ENCODE results near the gene PSMD9.
"Not testable (repeated sequence)": the region's sequence is repeated elsewhere in the genome, so short reads cannot be mapped to it uniquely, and the experiment has no call there.

The PSMD9 gene

GRCh38 chr12:121926874-121927706, 38.5 kb downstream of the PSMD9 start:
- peaks cover 40% of the 10 kb centered on the region for H3K4me1 Mint-ChIP-seq
- peaks cover 6% of the 10 kb centered on the region for H3K36me3 Mint-ChIP-seq (ENCODE audit: low read depth)
- H3K27me3 Mint-ChIP-seq (ENCODE audit: low read depth, poor library complexity) = no peaks in the 10 kb centered on the region
- H3K27ac Mint-ChIP-seq = peak overlapping the region; percentile 84
- no peak overlapping the region for H3K4me3 Mint-ChIP-seq
- no peaks in the 10 kb centered on the region for H3K9me3 Mint-ChIP-seq
- TF ChIP-seq, protein P1, sequence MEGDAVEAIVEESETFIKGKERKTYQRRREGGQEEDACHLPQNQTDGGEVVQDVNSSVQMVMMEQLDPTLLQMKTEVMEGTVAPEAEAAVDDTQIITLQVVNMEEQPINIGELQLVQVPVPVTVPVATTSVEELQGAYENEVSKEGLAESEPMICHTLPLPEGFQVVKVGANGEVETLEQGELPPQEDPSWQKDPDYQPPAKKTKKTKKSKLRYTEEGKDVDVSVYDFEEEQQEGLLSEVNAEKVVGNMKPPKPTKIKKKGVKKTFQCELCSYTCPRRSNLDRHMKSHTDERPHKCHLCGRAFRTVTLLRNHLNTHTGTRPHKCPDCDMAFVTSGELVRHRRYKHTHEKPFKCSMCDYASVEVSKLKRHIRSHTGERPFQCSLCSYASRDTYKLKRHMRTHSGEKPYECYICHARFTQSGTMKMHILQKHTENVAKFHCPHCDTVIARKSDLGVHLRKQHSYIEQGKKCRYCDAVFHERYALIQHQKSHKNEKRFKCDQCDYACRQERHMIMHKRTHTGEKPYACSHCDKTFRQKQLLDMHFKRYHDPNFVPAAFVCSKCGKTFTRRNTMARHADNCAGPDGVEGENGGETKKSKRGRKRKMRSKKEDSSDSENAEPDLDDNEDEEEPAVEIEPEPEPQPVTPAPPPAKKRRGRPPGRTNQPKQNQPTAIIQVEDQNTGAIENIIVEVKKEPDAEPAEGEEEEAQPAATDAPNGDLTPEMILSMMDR (IDR thresholded peaks at IDR 0.05) = no peak
- DNase-seq = no peak

DNA sequence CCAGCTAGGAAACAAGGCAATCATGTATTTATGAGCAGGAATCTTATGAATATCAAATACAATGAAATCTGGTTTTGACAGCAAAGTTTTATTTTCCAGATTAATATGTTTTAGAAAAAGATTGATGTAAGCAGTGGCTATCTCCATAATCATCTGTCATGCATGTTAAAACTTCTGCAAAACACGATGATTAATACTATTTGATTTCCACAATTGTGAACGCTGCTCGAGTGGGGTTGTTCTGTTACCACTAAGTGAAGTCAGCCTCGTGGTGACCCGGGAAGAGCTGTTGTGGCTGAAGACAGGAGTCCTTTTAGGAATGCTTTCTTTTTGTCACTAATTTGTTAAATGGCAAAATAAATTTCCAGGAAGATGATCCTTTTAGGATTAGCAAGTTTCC, 39.2 kb downstream of the PSMD9 start:
- H3K9me3 Mint-ChIP-seq = no peaks in the 10 kb centered on the region
- DNase-seq = no peak
- H3K27me3 Mint-ChIP-seq (ENCODE audit: low read depth, poor library complexity) = peaks cover 3% of the 10 kb centered on the region
- H3K4me1 Mint-ChIP-seq = peaks cover 47% of the 10 kb centered on the region
- TF ChIP-seq, protein P1 (IDR thresholded peaks at IDR 0.05) = no peak
- peaks cover 9% of the 10 kb centered on the region for H3K36me3 Mint-ChIP-seq (ENCODE audit: low read depth)
- H3K4me3 Mint-ChIP-seq = no peak overlapping the region
- H3K27ac Mint-ChIP-seq = peak overlapping the region; percentile 84

DNA sequence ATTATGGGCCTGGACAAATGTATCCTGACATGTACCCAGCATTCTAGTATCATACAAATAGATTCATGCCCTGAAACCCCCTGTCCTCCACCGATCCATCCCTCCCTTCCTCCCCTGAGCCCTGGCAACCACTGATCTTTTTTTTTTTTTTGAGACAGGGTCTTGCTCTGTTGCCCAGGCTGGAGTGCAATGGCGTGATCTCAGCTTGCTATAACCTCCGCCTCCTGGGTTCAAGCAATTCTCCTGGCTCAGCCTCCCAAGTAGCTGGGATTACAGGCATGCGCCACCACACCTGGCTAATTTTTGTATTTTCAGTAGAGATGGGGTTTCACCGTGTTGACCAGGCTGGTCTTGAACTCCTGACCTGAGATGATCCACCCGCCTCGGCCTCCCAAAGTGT, 41.0 kb downstream of the PSMD9 start:
- not testable (repeated sequence) for H3K9me3 Mint-ChIP-seq, H3K27ac Mint-ChIP-seq

GRCh38 chr12:121930862-121931261, 42.3 kb downstream of the PSMD9 start:
- Mint-ChIP-seq H3K27me3 (ENCODE audit: low read depth, poor library complexity) (peaks cover 3% of the 10 kb centered on the region), H3K4me3 (no peak overlapping the region), H3K9me3 (no peaks in the 10 kb centered on the region), H3K4me1 (peaks cover 56% of the 10 kb centered on the region), H3K27ac (no peak overlapping the region), H3K36me3 (ENCODE audit: low read depth) (peaks cover 18% of the 10 kb centered on the region)
- DNase-seq = no peak
- TF ChIP-seq, protein P1 (IDR thresholded peaks at IDR 0.05) = no peak

More for the DNA sequence above, 41.0 kb downstream of the PSMD9 start:
- not testable (repeated sequence) for H3K36me3 Mint-ChIP-seq (ENCODE audit: low read depth); DNase-seq; H3K27me3 Mint-ChIP-seq (ENCODE audit: low read depth, poor library complexity); H3K4me3 Mint-ChIP-seq
- H3K4me1 Mint-ChIP-seq = peaks cover 56% of the 10 kb centered on the region

GRCh38 chr12:121932176-121932536, 43.6 kb downstream of the PSMD9 start:
- TF ChIP-seq, protein P1 (IDR thresholded peaks at IDR 0.05) = no peak
- Mint-ChIP-seq H3K9me3 (peaks cover 10% of the 10 kb centered on the region), H3K27me3 (ENCODE audit: low read depth, poor library complexity) (peaks cover 3% of the 10 kb centered on the region), H3K4me3 (no peak overlapping the region), H3K27ac (peak overlapping the region; percentile 74), H3K4me1 (peaks cover 52% of the 10 kb centered on the region), H3K36me3 (ENCODE audit: low read depth) (peaks cover 30% of the 10 kb centered on the region)
- no peak for DNase-seq

DNA sequence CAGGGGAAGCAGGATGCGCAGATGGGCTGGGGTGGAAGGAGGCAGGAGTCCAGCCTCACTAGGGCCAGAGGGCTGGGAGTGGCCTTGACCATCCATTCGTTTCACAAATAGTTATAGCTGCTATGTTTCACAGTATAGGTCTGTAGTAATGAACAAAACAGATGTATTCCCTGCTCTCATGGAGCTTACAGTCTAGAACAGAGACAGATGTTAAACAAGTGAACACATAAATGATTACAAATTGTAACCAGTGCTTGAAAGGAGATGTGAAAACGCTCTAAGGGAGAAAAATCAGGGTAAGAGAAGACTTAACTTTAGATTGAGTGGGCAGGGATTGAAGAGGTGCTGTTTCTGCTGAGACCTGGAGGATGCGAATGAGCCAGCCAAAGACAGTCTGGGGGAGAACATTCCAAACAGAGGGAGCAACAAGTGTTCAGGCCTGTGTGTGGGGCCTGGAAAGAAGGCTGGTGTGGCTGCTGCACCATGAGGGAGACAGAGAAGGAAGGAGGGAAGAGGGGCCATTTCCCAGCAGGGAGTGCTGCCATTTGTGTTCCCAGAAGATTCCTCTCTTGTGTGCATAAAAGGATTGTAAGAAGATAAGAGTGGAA, 44.4 kb downstream of the PSMD9 start:
- no peak for DNase-seq
- peak overlapping the region; percentile 90 for H3K27ac Mint-ChIP-seq
- H3K9me3 Mint-ChIP-seq = peaks cover 17% of the 10 kb centered on the region
- no peak overlapping the region for H3K4me3 Mint-ChIP-seq
- peaks cover 38% of the 10 kb centered on the region for H3K36me3 Mint-ChIP-seq (ENCODE audit: low read depth)
- TF ChIP-seq, protein P1 (IDR thresholded peaks at IDR 0.05) = no peak
- H3K4me1 Mint-ChIP-seq = peaks cover 45% of the 10 kb centered on the region
- peaks cover 3% of the 10 kb centered on the region for H3K27me3 Mint-ChIP-seq (ENCODE audit: low read depth, poor library complexity)
